ENCODE measurements around the gene SLC36A1. TPM values are rescaled to one million over a fixed set of nuclear protein-coding genes. Genes with fewer than 3 reads are reported as not detected.

SLC36A1 gene
- total and polyA plus RNA-seq, 2 experiments from 2014 or later, result 6.9 to 10.1 TPM

- Histone ChIP-seq H3K4me1 (ENCODE audit: insufficient read depth) (no peaks in the 10 kb centered on the region), H3F3A (ENCODE audit: insufficient read depth) (no peaks in the 10 kb centered on the region), H2AFZ (no peak overlapping the region), H4K20me1 (ENCODE audit: insufficient read depth) (no peaks in the 10 kb centered on the region), H3K79me2 (ENCODE audit: insufficient read depth) (no peaks in the 10 kb centered on the region), H3K4me2 (ENCODE audit: unreplicated experiment) (no peak overlapping the region), H3K9me3 (ENCODE audit: low read depth) (no peaks in the 10 kb centered on the region), H3K9ac (no peak overlapping the region), H3K4me3 (no peak overlapping the region), H3K27me3 (replicated peaks; ENCODE audit: insufficient read depth) (peaks cover 19% of the 10 kb centered on the region; the same call in 1 of the 2 replicates), H3K27ac (no peak overlapping the region), H3K9me2 (ENCODE audit: insufficient read depth) (no peaks in the 10 kb centered on the region), H3K36me3 (ENCODE audit: low read depth) (no peaks in the 10 kb centered on the region)
- WGBS, 2 experiments (ENCODE audit: low coverage in 1 of 2, low lambda C conversion rate in 2 of 2, missing lambda C conversion rate in 2 of 2), result 73 to 78% methylated on average over 3 of the region's 3 CpGs
- DNase-seq, result no peak
- TF ChIP-seq EZH2phosphoT487 (IDR thresholded peaks at IDR 0.05; ENCODE audit: insufficient read depth, low read depth) (no peak), EZH2 (IDR thresholded peaks at IDR 0.05; ENCODE audit: insufficient read depth, poor library complexity, severe bottlenecking) (no peak)
- in situ Hi-C loops (cut with MboI), result no loop called here
Measured at GRCh38 chr5:151432210-151432609, 15.2 kb upstream of the SLC36A1 start.

- Histone ChIP-seq H3K4me2 (ENCODE audit: unreplicated experiment) (no peak overlapping the region), H3F3A (ENCODE audit: insufficient read depth) (no peaks in the 10 kb centered on the region), H3K36me3 (ENCODE audit: low read depth) (no peaks in the 10 kb centered on the region), H4K20me1 (ENCODE audit: insufficient read depth) (no peaks in the 10 kb centered on the region), H3K9me2 (ENCODE audit: insufficient read depth) (no peaks in the 10 kb centered on the region), H3K27me3 (replicated peaks; ENCODE audit: insufficient read depth) (peaks cover 21% of the 10 kb centered on the region; the same call in 1 of the 2 replicates), H3K27ac (no peak overlapping the region), H3K4me3 (no peak overlapping the region), H3K9me3 (ENCODE audit: low read depth) (no peaks in the 10 kb centered on the region), H3K79me2 (ENCODE audit: insufficient read depth) (no peaks in the 10 kb centered on the region), H3K9ac (no peak overlapping the region), H3K4me1 (ENCODE audit: insufficient read depth) (no peaks in the 10 kb centered on the region), H2AFZ (no peak overlapping the region)
- 67 to 70% methylated on average over 5 of the region's 5 CpGs for WGBS, 2 experiments (ENCODE audit: low coverage in 1 of 2, low lambda C conversion rate in 2 of 2, missing lambda C conversion rate in 2 of 2)
- no peak for DNase-seq
- TF ChIP-seq EZH2phosphoT487 (IDR thresholded peaks at IDR 0.05; ENCODE audit: insufficient read depth, low read depth), result no peak
- no peak for TF ChIP-seq EZH2 (IDR thresholded peaks at IDR 0.05; ENCODE audit: insufficient read depth, poor library complexity, severe bottlenecking)
- in situ Hi-C loops (cut with MboI), result no loop called here
Measured at GRCh38 chr5:151434570-151435237, 12.7 kb upstream of the SLC36A1 start.

DNA sequence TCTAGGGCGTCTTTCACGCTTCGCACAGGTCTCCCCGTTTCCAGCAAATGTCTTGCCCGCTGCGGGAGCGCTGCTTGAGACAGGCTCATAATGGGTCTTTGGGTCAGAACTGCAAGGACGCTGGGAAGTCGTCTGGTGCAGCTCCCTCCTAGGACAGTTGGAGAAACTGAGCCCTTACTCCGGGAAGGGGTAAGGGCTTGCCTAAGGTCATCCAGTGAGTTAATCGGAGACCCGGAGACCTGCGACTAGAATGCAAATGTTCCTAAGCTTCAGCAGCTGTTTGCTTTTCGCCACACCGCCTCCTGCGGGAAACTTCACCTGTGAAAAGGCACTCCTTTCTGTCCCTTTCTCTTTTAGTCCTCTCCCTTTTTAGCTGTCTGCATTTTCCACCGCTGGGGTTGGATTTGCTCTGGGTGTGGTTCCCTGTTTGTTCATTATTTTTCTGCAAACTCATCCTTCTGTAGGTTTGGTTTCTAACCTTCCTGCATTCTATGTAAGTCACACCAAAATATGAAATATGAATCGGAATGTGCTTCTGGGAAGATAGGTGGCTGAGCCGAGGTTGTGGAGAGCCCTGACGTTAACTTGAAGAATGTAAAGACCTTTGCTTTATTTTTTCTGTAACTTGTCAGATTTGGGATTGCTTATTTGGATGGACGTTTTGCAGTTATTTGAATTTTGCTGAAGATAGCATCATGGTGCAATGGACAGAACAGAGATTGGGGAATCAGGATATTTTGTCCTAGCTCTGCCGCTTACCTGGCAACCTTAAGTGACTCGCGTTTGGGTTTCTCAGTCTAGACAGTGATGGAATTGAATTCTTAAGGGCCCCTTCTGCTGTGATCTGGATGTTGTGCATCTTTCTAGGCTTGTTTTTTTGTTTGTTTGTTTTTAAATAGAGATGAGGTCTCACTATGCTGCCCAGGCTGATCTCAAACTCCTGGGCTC lies 909 bp downstream of the SLC36A1 start:
- peak overlapping the region; percentile 89 for H2AFZ ChIP-seq
- peak overlapping the region; percentile 76 for H3K4me2 ChIP-seq (ENCODE audit: unreplicated experiment)
- H4K20me1 ChIP-seq (ENCODE audit: insufficient read depth), result no peaks in the 10 kb centered on the region
- H3K79me2 ChIP-seq (ENCODE audit: insufficient read depth), result peaks cover 42% of the 10 kb centered on the region
- H3F3A ChIP-seq (ENCODE audit: insufficient read depth), result peaks cover 20% of the 10 kb centered on the region
- WGBS, 2 experiments (ENCODE audit: low coverage in 1 of 2, low lambda C conversion rate in 2 of 2, missing lambda C conversion rate in 2 of 2), result 9 to 11% methylated on average over 24 of the region's 24 CpGs
- peak overlapping the region; percentile 46 for H3K27ac ChIP-seq
- no peaks in the 10 kb centered on the region for H3K9me2 ChIP-seq (ENCODE audit: insufficient read depth)
- peak; percentile 43 for DNase-seq
- no peaks in the 10 kb centered on the region for H3K9me3 ChIP-seq (ENCODE audit: low read depth)
- no peaks in the 10 kb centered on the region for H3K27me3 ChIP-seq (replicated peaks; ENCODE audit: insufficient read depth)
- H3K4me3 ChIP-seq, result peak overlapping the region; percentile 81
- H3K36me3 ChIP-seq (ENCODE audit: low read depth), result no peaks in the 10 kb centered on the region
- peaks cover 24% of the 10 kb centered on the region for H3K4me1 ChIP-seq (ENCODE audit: insufficient read depth)
- peak overlapping the region; percentile 75 for H3K9ac ChIP-seq
- in situ Hi-C loops (cut with MboI), result loop anchor here (10.0 kb wide), 1 partner anchor 196 kb away; no protein-coding TSS in a partner anchor
- TF ChIP-seq EZH2phosphoT487 (IDR thresholded peaks at IDR 0.05; ENCODE audit: insufficient read depth, low read depth) (no peak), EZH2 (IDR thresholded peaks at IDR 0.05; ENCODE audit: insufficient read depth, poor library complexity, severe bottlenecking) (no peak)

DNA sequence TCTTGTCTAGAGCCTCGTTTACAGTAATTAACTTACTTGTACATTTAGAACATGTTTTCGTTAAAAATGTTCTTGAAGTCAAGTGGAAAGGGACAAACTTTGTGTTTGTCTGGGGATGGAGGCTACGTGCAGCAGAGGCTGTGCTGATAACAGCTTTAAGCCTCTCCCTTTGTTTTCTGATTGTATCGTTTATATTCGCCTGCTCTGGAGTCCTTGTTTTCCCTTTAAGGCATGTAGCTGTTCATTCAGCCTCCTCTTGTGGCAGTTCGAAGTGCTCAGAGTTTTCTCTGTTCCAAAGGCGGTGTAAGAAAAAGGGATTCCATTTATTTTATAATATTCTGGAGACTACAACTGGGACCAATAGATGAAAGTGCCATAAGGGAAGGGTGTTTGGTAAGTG lies 1.9 kb downstream of the SLC36A1 start:
- no peak for DNase-seq
- H3K79me2 ChIP-seq (ENCODE audit: insufficient read depth), result peaks cover 44% of the 10 kb centered on the region
- no peaks in the 10 kb centered on the region for H3K27me3 ChIP-seq (replicated peaks; ENCODE audit: insufficient read depth)
- no peaks in the 10 kb centered on the region for H3K9me2 ChIP-seq (ENCODE audit: insufficient read depth)
- H3K9me3 ChIP-seq (ENCODE audit: low read depth), result no peaks in the 10 kb centered on the region
- 38 to 40% methylated on average over 7 of the region's 7 CpGs for WGBS, 2 experiments (ENCODE audit: low coverage in 1 of 2, low lambda C conversion rate in 2 of 2, missing lambda C conversion rate in 2 of 2)
- peaks cover 20% of the 10 kb centered on the region for H3F3A ChIP-seq (ENCODE audit: insufficient read depth)
- H3K9ac ChIP-seq, result peak overlapping the region; percentile 75
- H3K27ac ChIP-seq, result no peak overlapping the region
- no peaks in the 10 kb centered on the region for H4K20me1 ChIP-seq (ENCODE audit: insufficient read depth)
- H2AFZ ChIP-seq, result peak overlapping the region; percentile 89
- H3K36me3 ChIP-seq (ENCODE audit: low read depth), result no peaks in the 10 kb centered on the region
- in situ Hi-C loops (cut with MboI), result loop anchor here (10.0 kb wide), 1 partner anchor 196 kb away; no protein-coding TSS in a partner anchor
- no peak for TF ChIP-seq EZH2 (IDR thresholded peaks at IDR 0.05; ENCODE audit: insufficient read depth, poor library complexity, severe bottlenecking)
- TF ChIP-seq EZH2phosphoT487 (IDR thresholded peaks at IDR 0.05; ENCODE audit: insufficient read depth, low read depth), result no peak
- peaks cover 24% of the 10 kb centered on the region for H3K4me1 ChIP-seq (ENCODE audit: insufficient read depth)
- peak overlapping the region; percentile 81 for H3K4me3 ChIP-seq
- H3K4me2 ChIP-seq (ENCODE audit: unreplicated experiment), result peak overlapping the region; percentile 76

Measured in GM23248 (cell line).